Peyer's patch (tissue), 4 donors: ENCODE measurements around the gene APOL5.

ENCODE experiments used
- POLR2A ChIP-seq, 2 donors: fragments of 450-650 bp; IDR thresholded peaks; one replicate each; pipeline ENCODE4 v1.5.1; 2017; ENCODE audit warnings: antibody characterized with exemption in 2 of 2, mild to moderate bottlenecking in 2 of 2, moderate library complexity in 2 of 2
- TF ChIP-seq, protein P1 (sequence below), 6 experiments: fragments of 450-650 bp in 4 of 6; fragments of 200-600 bp in 2 of 6; sonication (generic) in 1 of 6; IDR thresholded peaks; one replicate each; pipeline ENCODE4 v1.5.1; 2017 to 2019; ENCODE audit warnings: antibody characterized with exemption in 6 of 6, mild to moderate bottlenecking in 3 of 6, moderate library complexity in 1 of 6

DNA sequence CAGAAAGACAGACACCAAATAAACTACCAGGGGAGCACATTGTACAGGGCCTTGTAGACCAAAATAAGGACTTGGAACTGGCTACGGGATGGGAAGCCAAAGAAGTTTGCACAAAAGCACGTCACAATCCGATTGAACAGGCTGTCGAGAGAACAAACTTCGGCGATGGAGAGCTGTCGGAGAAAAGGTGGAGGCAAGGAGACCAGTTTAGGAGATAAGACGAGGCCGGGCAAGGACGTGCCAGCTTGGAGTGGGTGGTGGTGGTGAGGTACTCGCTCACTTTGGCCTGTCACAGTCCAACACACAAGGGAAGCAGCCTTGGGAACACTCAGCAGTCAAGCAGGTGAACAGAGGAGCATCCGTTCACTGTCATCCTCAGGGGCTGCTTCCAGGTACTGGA, 19.0 kb downstream of the APOL5 start:
- TF ChIP-seq POLR2A (IDR thresholded peaks at IDR 0.05), result no peak
- TF ChIP-seq, protein P1, sequence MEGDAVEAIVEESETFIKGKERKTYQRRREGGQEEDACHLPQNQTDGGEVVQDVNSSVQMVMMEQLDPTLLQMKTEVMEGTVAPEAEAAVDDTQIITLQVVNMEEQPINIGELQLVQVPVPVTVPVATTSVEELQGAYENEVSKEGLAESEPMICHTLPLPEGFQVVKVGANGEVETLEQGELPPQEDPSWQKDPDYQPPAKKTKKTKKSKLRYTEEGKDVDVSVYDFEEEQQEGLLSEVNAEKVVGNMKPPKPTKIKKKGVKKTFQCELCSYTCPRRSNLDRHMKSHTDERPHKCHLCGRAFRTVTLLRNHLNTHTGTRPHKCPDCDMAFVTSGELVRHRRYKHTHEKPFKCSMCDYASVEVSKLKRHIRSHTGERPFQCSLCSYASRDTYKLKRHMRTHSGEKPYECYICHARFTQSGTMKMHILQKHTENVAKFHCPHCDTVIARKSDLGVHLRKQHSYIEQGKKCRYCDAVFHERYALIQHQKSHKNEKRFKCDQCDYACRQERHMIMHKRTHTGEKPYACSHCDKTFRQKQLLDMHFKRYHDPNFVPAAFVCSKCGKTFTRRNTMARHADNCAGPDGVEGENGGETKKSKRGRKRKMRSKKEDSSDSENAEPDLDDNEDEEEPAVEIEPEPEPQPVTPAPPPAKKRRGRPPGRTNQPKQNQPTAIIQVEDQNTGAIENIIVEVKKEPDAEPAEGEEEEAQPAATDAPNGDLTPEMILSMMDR (IDR thresholded peaks at IDR 0.05), result no peak
